RWPE1 (cell line): Measurements from ENCODE around the gene ZIC1.
A peak's percentile ranks its signal among the peaks of the same experiment; 100 is the strongest.

Source experiments
- CTCF ChIA-PET: fragments of 350-600 bp; sonication (Branson Sonifier 250); formaldehyde crosslinking; extraction: SDS; loops from one replicate; lab custom pipeline; 2021; lab: Yijun Ruan, JAX
- POLR2A ChIA-PET: fragments of 400-600 bp; formaldehyde crosslinking; extraction: SDS; loops from one replicate; lab custom pipeline; 2020; ENCODE audit warnings: antibody characterized with exemption; ENCODE audit not compliant: low non-redundant PET; lab: Yijun Ruan, JAX
- DNase-seq: peaks from one replicate; pipeline ENCODE4 v3.0.0; 2012; ENCODE audit warnings: low spot score
- H3K27ac ChIP-seq: fragments of 450-650 bp; 2 replicates; pipeline ENCODE4 v1.5.1; 2017
- CTCF ChIP-seq: fragments of 450-650 bp; conservative IDR thresholded peaks from 2 replicates; pipeline ENCODE4 v1.5.1; 2017; ENCODE audit warnings: low read depth, mild to moderate bottlenecking

ZIC1 gene

GRCh38 chr3:147398813-147399534 is 10.2 kb upstream of the ZIC1 start:
- ChIA-PET POLR2A (no interaction called here), CTCF (no interaction called here)
- no peak for TF ChIP-seq CTCF
- no peak overlapping the region for H3K27ac ChIP-seq
- DNase-seq, result peak; percentile 52

DNA sequence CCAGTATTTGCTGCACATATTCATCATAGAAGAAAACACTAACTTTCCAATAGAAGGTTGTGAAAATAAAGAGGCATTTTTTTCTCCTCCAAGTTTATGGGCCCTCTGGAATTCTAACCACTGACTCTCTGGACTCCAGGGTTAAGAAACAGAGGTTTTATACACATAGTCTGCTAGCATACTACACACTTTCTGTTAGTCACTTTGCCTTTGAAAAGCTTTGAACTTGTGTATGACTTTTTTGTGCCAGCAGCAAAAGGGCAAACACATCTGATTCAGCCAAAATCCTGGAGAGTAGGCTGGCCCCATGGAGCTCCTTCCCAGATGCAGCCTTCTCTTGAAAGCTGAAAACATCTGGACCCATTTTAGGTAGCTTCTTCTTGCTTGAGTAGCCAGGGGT is 9.1 kb upstream of the ZIC1 start:
- no peak for TF ChIP-seq CTCF
- CTCF ChIA-PET, result no interaction called here
- no peak for DNase-seq
- POLR2A ChIA-PET, result no interaction called here
- H3K27ac ChIP-seq, result no peak overlapping the region

DNA sequence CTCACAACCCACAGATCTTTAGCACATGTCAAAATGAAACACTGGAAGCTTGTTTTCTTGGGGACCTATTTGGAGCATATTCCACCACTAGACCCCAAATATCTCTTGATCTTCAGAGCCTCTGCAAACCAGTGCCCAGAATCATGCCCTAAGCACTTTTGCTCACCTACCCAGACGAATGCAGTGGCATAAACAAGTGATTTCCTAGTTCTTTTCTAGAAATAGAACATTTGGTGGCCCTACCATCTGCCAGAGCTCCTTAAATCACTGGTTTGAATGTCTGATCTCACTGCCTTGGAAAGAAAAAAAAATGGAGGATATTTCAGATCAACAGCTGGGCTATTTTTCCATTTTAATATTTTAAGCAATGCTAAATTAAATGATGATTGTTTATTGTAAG is 8.2 kb upstream of the ZIC1 start:
- CTCF ChIA-PET, result no interaction called here

GRCh38 chr3:147401421-147401820 is 7.7 kb upstream of the ZIC1 start:
- no peak for DNase-seq
- ChIA-PET POLR2A (no interaction called here), CTCF (no interaction called here)
- no peak for TF ChIP-seq CTCF
- H3K27ac ChIP-seq, result no peak overlapping the region

More for the DNA sequence above, 8.2 kb upstream of the ZIC1 start:
- POLR2A ChIA-PET, result no interaction called here
- no peak for DNase-seq
- no peak for TF ChIP-seq CTCF
- no peak overlapping the region for H3K27ac ChIP-seq

- ChIA-PET CTCF (interaction anchor here (0.6 kb wide), 1 partner anchor 163 kb away, joined by 5 read pairs; no protein-coding TSS in a partner anchor), POLR2A (no interaction called here)
- TF ChIP-seq CTCF, result no peak
- no peak for DNase-seq
- H3K27ac ChIP-seq, result no peak overlapping the region
These were observed 7.0 kb upstream of the ZIC1 start for GRCh38 chr3:147402159-147402558.

DNA sequence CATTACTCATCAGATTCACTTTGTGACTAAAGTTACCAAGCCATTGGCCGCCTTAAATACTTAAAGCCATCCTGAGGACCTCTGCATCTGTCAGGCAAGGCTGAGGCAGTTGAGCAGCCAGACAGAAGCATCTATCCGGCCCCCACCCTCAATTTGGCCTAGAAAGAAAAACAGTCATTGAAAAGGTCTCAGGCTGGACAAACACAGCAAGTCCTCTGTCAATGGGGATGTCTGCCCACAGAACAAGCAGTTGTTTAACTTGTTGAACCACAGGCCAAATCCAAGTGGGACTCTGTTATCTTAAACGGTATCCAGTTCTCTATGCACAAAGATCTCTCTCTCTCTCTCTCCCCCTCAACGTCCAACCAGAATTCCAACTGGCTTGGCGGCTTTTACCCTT is 5.7 kb upstream of the ZIC1 start:
- CTCF ChIA-PET, result no interaction called here
- no peak for TF ChIP-seq CTCF

More for the DNA sequence above, 5.7 kb upstream of the ZIC1 start:
- POLR2A ChIA-PET, result no interaction called here
- H3K27ac ChIP-seq, result no peak overlapping the region
- no peak for DNase-seq
